ENCODE data around the gene GNAQ. TPM values are rescaled to one million over a fixed set of nuclear protein-coding genes. Genes with fewer than 3 reads are reported as not detected.

The GNAQ gene
- total and polyA plus RNA-seq, 10 donors, result 4.4 to 52.3 (median 31.2) TPM

- intact Hi-C loops (cut with DNase I; ENCODE audit: low total_unique reads), result no loop called here
- DNase-seq, result no peak
- 89 to 96% (median 92%) methylated on average over 9 of the region's 9 CpGs for WGBS, 5 donors
- H3K36me3 ChIP-seq, result no peaks in the 10 kb centered on the region
- TF ChIP-seq POLR2A (IDR thresholded peaks at IDR 0.05) (no peak), POLR2AphosphoS5 (IDR thresholded peaks at IDR 0.05) (no peak), CTCF (IDR thresholded peaks at IDR 0.05 in 8 of 11, conservative IDR thresholded peaks at IDR 0.05 in 3 of 11) (no peak)
- no peak overlapping the region for H3K4me3 ChIP-seq
- H3K9me3 ChIP-seq, result no peaks in the 10 kb centered on the region
- peaks cover 0 to 96% (median 38%) of the 10 kb centered on the region in 6 donors for H3K4me1 ChIP-seq
- H3K27me3 ChIP-seq (replicated peaks in 1 of 7), result peaks cover 0 to 8% (median 0%) of the 10 kb centered on the region in 7 donors
- H3K27ac ChIP-seq, result peak overlapping the region in 1 of 8 donors; percentile 26
These were observed 26.2 kb downstream of the GNAQ start for GRCh38 chr9:78005231-78006002.

- peaks cover 0 to 96% (median 37%) of the 10 kb centered on the region in 6 donors for H3K4me1 ChIP-seq
- no peak for TF ChIP-seq POLR2A (IDR thresholded peaks at IDR 0.05)
- TF ChIP-seq POLR2AphosphoS5 (IDR thresholded peaks at IDR 0.05), result no peak
- TF ChIP-seq CTCF (IDR thresholded peaks at IDR 0.05 in 8 of 11, conservative IDR thresholded peaks at IDR 0.05 in 3 of 11), result peak in 4 of 11 experiments; percentile 17 to 24 (median 22)
These were observed 27.0 kb downstream of the GNAQ start for GRCh38 chr9:78004478-78005229.

GRCh38 chr9:78003730-78004129 lies 27.9 kb downstream of the GNAQ start:
- Histone ChIP-seq H3K4me3 (no peak overlapping the region), H3K36me3 (no peaks in the 10 kb centered on the region), H3K27me3 (replicated peaks in 1 of 7) (no peaks in the 10 kb centered on the region), H3K27ac (no peak overlapping the region), H3K9me3 (no peaks in the 10 kb centered on the region), H3K4me1 (peaks cover 0 to 96% (median 38%) of the 10 kb centered on the region in 6 donors)
- WGBS, 5 donors, result 87 to 95% (median 89%) methylated on average over 4 of the region's 4 CpGs
- TF ChIP-seq POLR2A (IDR thresholded peaks at IDR 0.05) (no peak), CTCF (IDR thresholded peaks at IDR 0.05 in 8 of 11, conservative IDR thresholded peaks at IDR 0.05 in 3 of 11) (no peak), POLR2AphosphoS5 (IDR thresholded peaks at IDR 0.05) (no peak)
- DNase-seq, result no peak
- intact Hi-C loops (cut with DNase I; ENCODE audit: low total_unique reads), result no loop called here

More at GRCh38 chr9:78004478-78005229, 27.0 kb downstream of the GNAQ start:
- H3K36me3 ChIP-seq, result no peaks in the 10 kb centered on the region
- DNase-seq, result peak; percentile 61
- no peaks in the 10 kb centered on the region for H3K9me3 ChIP-seq
- WGBS, 5 donors, result 55 to 73% (median 64%) methylated on average over 6 of the region's 6 CpGs
- no peak overlapping the region for H3K4me3 ChIP-seq
- H3K27me3 ChIP-seq (replicated peaks in 1 of 7), result peaks cover 0 to 2% (median 0%) of the 10 kb centered on the region in 7 donors
- peak overlapping the region in 1 of 8 donors; percentile 26 for H3K27ac ChIP-seq
- intact Hi-C loops (cut with DNase I; ENCODE audit: low total_unique reads), result no loop called here
